A549 treated with GW870086 at 1 μM for 4 hours (cell line): ENCODE results near the gene LRRC57. TPM values are rescaled to one million over a fixed set of nuclear protein-coding genes. Genes with fewer than 3 reads are reported as not detected.

Experiments used
- total RNA-seq: library from RNA; stranded (reverse); fragments of 200-300 nt; extraction: Qiagen RNA extraction; gene quantifications from 5 replicates; pipeline ENCODE4 v1.2.3, GENCODE V29; 2022; ENCODE audit warnings: low read depth

Gene LRRC57
- total RNA-seq: 10.1 to 13.7 TPM (median 11.7 TPM) in 5 replicates

GRCh38 chr15:42548249-42549031 is at the start of gene LRRC57, which contains the start of gene HAUS2:
TSS of gene LRRC57 (minus strand) at chr15:42548793. CDS start at chr15:42548434, 359 bp downstream.
TSS of gene HAUS2 (plus strand) at chr15:42548838. CDS start at chr15:42548873, 35 bp downstream.

GRCh38 chr15:42575188-42576039 is 26.8 kb upstream of the LRRC57 start, which contains the start of gene STARD9:
TSS of gene STARD9 (plus strand) at chr15:42575606. CDS start at chr15:42575716, 110 bp downstream.

GRCh38 chr15:42495361-42496212 is 53.0 kb downstream of the LRRC57 start, which contains the start of gene SNAP23:
TSS of gene SNAP23 (plus strand) at chr15:42495634. CDS start at chr15:42511847, 16,213 bp downstream.

GRCh38 chr15:42490671-42491538 is 57.7 kb downstream of the LRRC57 start, which contains the start of gene ZNF106:
TSS of gene ZNF106 (minus strand) at chr15:42491141. CDS start at chr15:42472289, 18,852 bp downstream.

Other genes with a start within 250 kb of the LRRC57 start
- gene CAPN3, start 189.3 kb downstream of the LRRC57 start, total RNA-seq: 0.15 to 0.35 TPM (median 0.30 TPM) in 4 of 5 replicates, not detected in the other
- gene ZNF106, start 57.7 kb downstream of the LRRC57 start, total RNA-seq: 6.7 to 13.2 TPM (median 9.1 TPM) in 5 replicates
- 15.4 to 40.9 TPM (median 16.5 TPM) in 5 replicates for gene SNAP23, start 53.2 kb downstream of the LRRC57 start, total RNA-seq
- 19.1 to 20.8 TPM (median 19.7 TPM) in 5 replicates for gene HAUS2, start within 50 bp of the LRRC57 start, total RNA-seq
- 1.6 to 2.0 TPM (median 1.7 TPM) in 5 replicates for gene STARD9, start 26.8 kb upstream of the LRRC57 start, total RNA-seq
- 5.0 to 6.7 TPM (median 6.2 TPM) in 5 replicates for gene CDAN1, start 188.3 kb upstream of the LRRC57 start, total RNA-seq